RPMI8226 (cell line): ENCODE measurements around the gene MAP3K6.

Experiments
- DNase-seq: peaks from one replicate; pipeline ENCODE4 v3.0.0-alpha.2; 2015

Gene MAP3K6

GRCh38 chr1:27372808-27373690, 6.3 kb upstream of the MAP3K6 start:
- DNase-seq: no peak

GRCh38 chr1:27372022-27372807, 5.5 kb upstream of the MAP3K6 start:
- no peak for DNase-seq

DNA sequence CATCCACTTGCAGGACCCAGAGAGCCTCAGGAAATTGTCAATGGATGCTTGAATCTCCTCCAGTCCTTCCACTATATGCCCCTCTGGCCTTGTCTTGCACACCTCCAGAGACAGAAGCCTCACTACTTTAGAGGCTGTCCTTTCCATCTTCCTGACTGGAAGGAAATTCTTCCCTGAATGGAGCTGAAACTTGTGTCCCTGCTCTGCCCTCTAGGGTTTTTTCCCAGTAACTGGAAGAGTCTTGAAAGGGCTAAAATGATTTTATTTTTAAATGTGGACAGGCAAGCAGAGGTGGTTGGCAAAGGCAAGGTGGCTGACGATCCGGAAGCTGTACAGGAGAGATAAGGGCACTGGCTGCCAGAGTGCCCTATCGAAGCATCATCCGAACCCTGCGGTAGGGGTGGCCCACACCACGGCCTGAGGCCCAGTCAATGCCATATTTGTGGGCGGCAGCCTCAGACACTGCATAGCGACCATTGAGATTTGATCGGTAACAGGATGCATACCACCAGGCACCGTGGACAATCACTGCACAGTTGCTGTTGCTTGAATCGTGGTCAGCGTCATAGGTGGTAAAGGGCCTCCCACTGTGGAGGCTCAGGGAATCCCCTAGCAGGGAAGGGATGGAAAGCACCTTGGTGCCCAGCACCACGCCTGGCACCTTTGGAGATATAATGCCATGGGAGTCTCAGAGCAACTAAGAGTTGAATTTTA, 2.3 kb upstream of the MAP3K6 start:
- no peak for DNase-seq

DNA sequence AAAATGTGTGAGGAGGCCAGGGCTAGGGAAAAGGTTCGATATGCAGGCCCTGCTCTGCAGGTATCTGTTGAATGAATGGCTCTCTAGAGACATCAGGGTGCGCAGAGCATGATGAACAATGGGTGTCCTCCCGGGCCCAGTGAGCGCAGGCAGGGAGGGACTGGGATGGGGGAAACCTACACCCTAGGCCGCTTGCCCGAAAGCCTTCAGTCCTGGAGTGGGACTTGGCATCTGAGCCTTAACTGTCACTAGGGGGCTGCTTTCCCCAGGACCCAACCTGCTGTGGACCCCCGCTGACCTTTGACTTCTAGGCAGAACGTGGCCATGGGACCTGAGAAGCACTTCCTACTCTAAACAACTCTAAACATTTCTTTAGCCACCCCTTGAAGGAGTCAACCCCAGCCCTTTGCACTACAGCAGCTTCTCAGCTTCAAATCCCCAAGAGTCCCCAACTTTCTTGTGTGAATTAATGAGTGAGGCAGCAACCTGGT, 444 bp upstream of the MAP3K6 start:
- DNase-seq: no peak

DNA sequence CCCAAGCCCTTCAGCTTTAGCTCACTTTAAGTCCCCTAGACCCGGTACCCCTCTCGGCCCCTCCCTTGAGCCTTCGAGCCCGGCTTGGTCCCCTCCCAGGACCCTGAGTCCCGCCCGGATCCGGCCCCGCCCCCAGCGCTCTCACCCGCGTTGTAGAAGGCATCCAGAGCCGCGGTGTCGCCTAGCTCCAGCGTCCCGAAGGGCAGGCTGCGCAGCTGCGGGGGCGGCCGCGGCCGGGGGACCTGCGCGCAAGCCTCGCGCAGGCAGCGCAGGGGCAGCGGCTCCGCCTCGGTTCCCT, 699 bp downstream of the MAP3K6 start:
- peak; percentile 89 for DNase-seq

DNA sequence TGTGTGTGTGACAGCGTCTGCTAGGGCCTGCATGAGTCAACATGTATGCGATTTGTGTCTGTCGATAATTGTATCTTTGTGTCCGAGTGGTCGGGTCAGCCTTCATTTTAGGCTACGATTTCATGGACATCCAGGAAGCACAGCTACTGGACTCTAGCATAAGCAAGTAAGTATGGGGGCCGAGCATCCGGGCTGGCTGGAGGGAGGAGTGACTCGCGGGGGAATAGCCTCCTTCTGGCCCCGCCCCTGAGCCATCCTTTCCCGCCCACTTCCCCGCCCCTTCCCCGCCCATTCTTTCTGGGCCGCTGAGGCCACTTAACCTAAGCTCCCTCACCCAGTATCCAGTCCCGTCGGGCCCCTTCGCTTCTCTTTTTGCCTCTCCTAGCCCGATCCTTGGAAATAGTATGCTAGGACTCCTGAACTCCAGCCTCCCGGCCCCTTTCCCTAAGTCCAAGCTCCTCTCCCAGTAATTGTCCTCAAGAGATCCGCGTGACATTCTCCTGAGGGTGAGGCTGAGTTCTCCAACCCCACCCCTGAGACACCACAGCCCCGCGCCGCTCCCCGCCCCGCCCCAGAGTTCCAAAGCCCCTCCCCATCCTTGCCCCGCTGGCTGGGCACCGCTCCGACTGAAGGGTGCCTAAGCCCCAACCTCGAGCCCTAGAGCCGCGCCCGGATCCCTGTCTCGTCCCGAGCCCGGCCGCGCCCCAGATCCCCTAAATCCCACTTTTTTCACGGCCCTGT, 1.2 kb downstream of the MAP3K6 start:
- DNase-seq: peak; percentile 88

GRCh38 chr1:27364696-27365371, 1.9 kb downstream of the MAP3K6 start:
- no peak for DNase-seq

DNA sequence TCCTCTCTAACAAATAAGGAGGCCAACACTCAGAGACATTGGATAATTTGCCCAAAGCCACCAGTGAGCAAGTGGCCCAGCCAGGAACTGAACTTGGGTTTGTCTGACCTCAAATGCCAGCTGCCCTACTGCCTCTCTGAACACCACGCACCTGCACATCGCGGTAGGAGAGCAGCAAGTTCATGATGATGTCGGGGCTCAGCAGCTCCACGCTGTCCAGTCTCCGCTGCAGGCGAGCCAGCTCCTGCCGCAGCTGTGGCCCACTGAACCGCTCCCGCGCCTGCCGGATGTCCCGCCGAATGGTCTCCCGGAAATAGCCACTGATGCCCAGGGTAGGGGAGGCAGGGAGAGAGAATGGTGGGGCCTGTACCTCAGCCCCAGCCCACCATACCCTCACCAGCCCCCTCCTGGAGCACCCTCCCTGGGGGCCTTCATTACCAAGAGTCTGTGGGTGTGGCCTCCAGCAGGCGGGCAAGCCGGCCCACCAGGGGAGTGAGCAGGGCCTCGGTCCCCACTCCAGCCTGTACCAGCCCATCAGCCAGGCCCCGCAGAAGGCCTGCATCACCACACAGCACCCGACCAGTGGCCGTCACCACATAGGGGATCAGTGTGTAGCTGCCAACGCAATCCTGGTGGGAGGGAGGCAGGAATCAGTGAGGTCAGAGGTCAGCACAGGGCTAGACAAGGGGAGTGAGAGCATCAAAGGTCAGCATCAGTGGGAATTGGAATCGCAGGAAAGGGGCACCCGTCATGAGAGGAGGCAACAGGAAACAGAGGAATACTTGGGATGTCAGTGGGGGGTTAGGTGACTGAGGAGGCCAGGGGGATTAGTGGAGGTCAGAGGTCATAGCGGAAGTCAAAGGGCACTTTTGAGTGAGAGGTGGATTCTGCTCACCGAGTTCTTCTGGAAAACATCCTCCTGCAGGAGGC, 2.7 kb downstream of the MAP3K6 start:
- DNase-seq: no peak

GRCh38 chr1:27361553-27361952, 5.2 kb downstream of the MAP3K6 start:
- no peak for DNase-seq

DNA sequence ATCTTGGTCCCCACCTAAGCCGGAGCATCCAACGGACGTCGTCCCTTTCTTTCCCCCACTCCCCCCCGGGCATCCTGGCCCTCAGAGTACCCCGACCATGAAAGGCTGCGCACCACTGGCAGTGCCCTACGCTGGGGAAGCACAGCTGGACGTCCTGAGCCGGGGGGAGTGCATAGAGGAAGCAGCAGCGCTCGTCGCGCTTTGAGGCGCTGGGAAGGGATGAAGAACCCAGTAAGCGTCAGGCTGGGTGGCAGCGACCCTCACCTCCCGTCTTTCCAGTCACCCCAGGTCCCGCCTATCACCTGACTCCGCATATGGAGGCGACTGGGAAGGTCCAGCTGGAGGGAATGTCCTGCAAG, 5.7 kb downstream of the MAP3K6 start:
- no peak for DNase-seq

GRCh38 chr1:27360159-27361043, 6.4 kb downstream of the MAP3K6 start:
- DNase-seq: no peak

DNA sequence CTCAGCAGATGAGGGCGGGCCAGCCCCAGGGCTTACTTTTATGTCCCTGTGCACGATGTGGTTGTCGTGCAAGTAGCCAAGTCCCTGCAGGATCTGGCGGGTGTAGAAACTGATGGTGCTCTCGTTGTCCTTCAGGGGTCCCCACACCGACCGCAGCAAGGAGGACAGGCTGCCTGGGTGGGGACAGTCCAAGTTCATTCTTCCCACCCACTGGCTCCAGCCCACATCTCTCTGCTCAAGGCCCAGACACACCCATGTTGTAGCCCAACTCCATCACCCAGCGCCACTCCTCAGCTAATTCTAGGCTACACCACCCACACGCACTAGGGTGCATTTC, 7.0 kb downstream of the MAP3K6 start:
- no peak for DNase-seq

- no peak for DNase-seq
These were observed 7.8 kb downstream of the MAP3K6 start for GRCh38 chr1:27358928-27359313.

GRCh38 chr1:27358038-27358927, 8.5 kb downstream of the MAP3K6 start:
- no peak for DNase-seq

GRCh38 chr1:27357281-27358037, 9.3 kb downstream of the MAP3K6 start:
- peak; percentile 72 for DNase-seq

GRCh38 chr1:27356619-27357280, 10.0 kb downstream of the MAP3K6 start:
- no peak for DNase-seq

- no peak for DNase-seq
These were observed 10.5 kb downstream of the MAP3K6 start for GRCh38 chr1:27356277-27356618.

GRCh38 chr1:27355683-27356082, 11.1 kb downstream of the MAP3K6 start:
- no peak for DNase-seq
